SU-DHL-6 (cell line): ENCODE data around the gene TCF4.

ENCODE experiments used
- H2AFZ ChIP-seq: fragments of 200-600 bp; sonication (generic); 2 replicates; pipeline ENCODE4 v1.6.1; 2014; ENCODE audit warnings: low read depth, mild to moderate bottlenecking, moderate library complexity, mixed read lengths, antibody characterized with exemption, low read length; ENCODE audit not compliant: severe bottlenecking
- H3F3A ChIP-seq: fragments of 200-600 bp; shearing (Covaris generic); 2 replicates; pipeline ENCODE4 v1.6.0; 2016; ENCODE audit warnings: antibody characterized with exemption, mild to moderate bottlenecking; ENCODE audit not compliant: insufficient read depth
- H3K27ac ChIP-seq: fragments of 200-600 bp; sonication (generic); 2 replicates; pipeline ENCODE4 v1.5.1; 2016; ENCODE audit warnings: low read depth, mild to moderate bottlenecking, low read length, moderate library complexity, mixed read lengths
- H3K27me3 ChIP-seq: fragments of 200-600 bp; sonication (generic), shearing (Covaris generic); 2 replicates; pipeline ENCODE4 v1.6.0; 2014; ENCODE audit warnings: mild to moderate bottlenecking, low read length
- H3K36me3 ChIP-seq: fragments of 200-600 bp; sonication (generic); 2 replicates; pipeline ENCODE4 v1.6.1; 2014; ENCODE audit warnings: mild to moderate bottlenecking, low read length, mixed read lengths
- H3K4me2 ChIP-seq: fragments of 300-600, 200-600 bp; shearing (Covaris generic), sonication (generic); 2 replicates; pipeline ENCODE4 v1.6.0; 2014; ENCODE audit warnings: low read length, low read depth, mild to moderate bottlenecking; ENCODE audit not compliant: poor library complexity, severe bottlenecking
- H3K4me3 ChIP-seq: fragments of 200-600 bp; sonication (generic); 2 replicates; pipeline ENCODE4 v1.5.1; 2014; ENCODE audit warnings: antibody characterized with exemption, low read length, mild to moderate bottlenecking, mixed read lengths; ENCODE audit not compliant: insufficient read depth, poor library complexity, severe bottlenecking
- H3K79me2 ChIP-seq: fragments of 200-600 bp; sonication (generic); 2 replicates; pipeline ENCODE4 v1.6.1; 2014; ENCODE audit warnings: mild to moderate bottlenecking, low read length, moderate library complexity; ENCODE audit not compliant: insufficient read depth
- H3K9ac ChIP-seq: fragments of 200-600 bp; sonication (generic); 2 replicates; pipeline ENCODE4 v1.7.0; 2014; ENCODE audit warnings: mild to moderate bottlenecking, low read length
- H3K9me2 ChIP-seq: fragments of 200-600 bp; sonication (generic); replicated peaks from 2 replicates; pipeline ENCODE4 v1.6.1; 2014; ENCODE audit warnings: low read length; ENCODE audit not compliant: insufficient read depth
- H3K9me3 ChIP-seq: fragments of 200-600 bp; sonication (generic); 2 replicates; pipeline ENCODE4 v1.6.1; 2014; ENCODE audit warnings: low read length, mixed read lengths; ENCODE audit not compliant: insufficient read depth
- H4K20me1 ChIP-seq: fragments of 200-600 bp; sonication (generic); 2 replicates; pipeline ENCODE4 v1.6.1; 2014; ENCODE audit warnings: low read depth, mild to moderate bottlenecking, antibody characterized with exemption, low read length, moderate library complexity, mixed read lengths
- EZH2phosphoT487 ChIP-seq: fragments of 200-600 bp; sonication (generic), shearing (Covaris generic); conservative IDR thresholded peaks from 2 replicates; pipeline ENCODE4 v1.6.1; 2018; ENCODE audit warnings: mild to moderate bottlenecking, antibody characterized with exemption, low read length, moderate library complexity, mixed read lengths
- TF ChIP-seq, protein P1 (sequence below): fragments of 200-600 bp; sonication (generic); IDR thresholded peaks from one replicate; pipeline ENCODE4 v1.5.1; 2017; ENCODE audit warnings: antibody characterized with exemption, mild to moderate bottlenecking, low read length, moderate library complexity; ENCODE audit not compliant: insufficient read depth, poor library complexity, severe bottlenecking

TCF4 gene

DNA sequence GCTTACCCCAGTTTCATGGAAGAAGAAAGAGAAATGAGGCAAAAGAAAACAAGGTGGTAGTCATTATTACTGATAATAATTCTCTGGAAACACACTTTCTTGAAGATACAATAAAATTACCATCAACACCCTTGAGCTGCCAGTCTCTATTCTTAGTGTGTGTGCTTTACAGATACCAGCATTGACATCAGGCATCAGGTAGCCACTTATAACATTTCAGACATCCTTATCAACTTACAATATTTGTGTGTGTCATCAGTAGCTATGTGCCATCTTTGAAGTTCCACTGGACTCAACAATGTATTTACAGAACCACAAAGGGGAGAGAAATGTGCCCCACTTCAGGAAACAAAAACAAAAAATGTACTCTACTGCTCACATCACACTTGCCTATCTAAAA is 62.1 kb downstream of the TCF4 start:
- Histone ChIP-seq H3K4me2 (no peak overlapping the region), H3K4me3 (no peak overlapping the region), H3K36me3 (no peaks in the 10 kb centered on the region), H3K9me2 (no peaks in the 10 kb centered on the region), H3F3A (no peaks in the 10 kb centered on the region), H3K9me3 (no peaks in the 10 kb centered on the region), H3K79me2 (no peaks in the 10 kb centered on the region), H2AFZ (no peak overlapping the region), H4K20me1 (no peaks in the 10 kb centered on the region), H3K9ac (no peak overlapping the region), H3K27ac (no peak overlapping the region), H3K27me3 (no peaks in the 10 kb centered on the region)
- TF ChIP-seq, protein P1, sequence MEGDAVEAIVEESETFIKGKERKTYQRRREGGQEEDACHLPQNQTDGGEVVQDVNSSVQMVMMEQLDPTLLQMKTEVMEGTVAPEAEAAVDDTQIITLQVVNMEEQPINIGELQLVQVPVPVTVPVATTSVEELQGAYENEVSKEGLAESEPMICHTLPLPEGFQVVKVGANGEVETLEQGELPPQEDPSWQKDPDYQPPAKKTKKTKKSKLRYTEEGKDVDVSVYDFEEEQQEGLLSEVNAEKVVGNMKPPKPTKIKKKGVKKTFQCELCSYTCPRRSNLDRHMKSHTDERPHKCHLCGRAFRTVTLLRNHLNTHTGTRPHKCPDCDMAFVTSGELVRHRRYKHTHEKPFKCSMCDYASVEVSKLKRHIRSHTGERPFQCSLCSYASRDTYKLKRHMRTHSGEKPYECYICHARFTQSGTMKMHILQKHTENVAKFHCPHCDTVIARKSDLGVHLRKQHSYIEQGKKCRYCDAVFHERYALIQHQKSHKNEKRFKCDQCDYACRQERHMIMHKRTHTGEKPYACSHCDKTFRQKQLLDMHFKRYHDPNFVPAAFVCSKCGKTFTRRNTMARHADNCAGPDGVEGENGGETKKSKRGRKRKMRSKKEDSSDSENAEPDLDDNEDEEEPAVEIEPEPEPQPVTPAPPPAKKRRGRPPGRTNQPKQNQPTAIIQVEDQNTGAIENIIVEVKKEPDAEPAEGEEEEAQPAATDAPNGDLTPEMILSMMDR = no peak
- no peak for TF ChIP-seq EZH2phosphoT487

DNA sequence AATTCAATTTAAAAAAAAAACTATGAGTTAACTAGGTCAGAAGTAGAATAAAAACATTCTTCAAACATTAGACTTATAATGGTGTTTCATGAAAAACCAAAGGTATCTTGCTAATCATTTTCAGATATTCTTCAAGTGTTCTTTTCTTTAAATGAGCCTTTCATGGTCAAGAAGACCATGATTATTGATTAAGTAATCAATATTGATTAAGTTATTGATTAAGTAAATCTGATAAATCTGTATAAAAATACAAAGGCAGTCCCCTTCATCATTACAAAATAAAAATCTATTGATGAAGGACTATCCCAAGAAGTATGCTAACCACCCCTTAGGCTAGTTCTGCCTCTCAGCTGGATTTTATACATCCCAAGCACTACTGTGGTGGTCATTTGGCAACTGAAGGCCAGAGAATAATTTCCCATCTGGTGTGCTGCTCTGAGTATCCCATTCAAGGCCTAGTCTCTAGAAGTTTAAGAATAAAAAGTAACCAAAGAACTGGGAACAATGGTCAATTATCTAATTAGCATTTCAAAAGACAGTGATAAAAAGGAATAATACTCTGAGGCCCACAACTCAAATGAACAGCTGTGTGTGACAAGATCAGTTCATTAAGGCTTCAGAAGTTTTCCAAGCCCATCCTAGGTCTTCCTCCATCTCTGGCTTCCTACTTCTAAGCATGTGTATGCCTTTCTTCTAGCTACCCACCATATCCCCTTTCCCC is 63.5 kb downstream of the TCF4 start:
- Histone ChIP-seq H3K9me3 (no peaks in the 10 kb centered on the region), H3K4me3 (no peak overlapping the region), H4K20me1 (no peaks in the 10 kb centered on the region), H2AFZ (no peak overlapping the region), H3K79me2 (no peaks in the 10 kb centered on the region), H3K9ac (no peak overlapping the region), H3K27ac (no peak overlapping the region), H3K36me3 (no peaks in the 10 kb centered on the region), H3K9me2 (no peaks in the 10 kb centered on the region), H3F3A (no peaks in the 10 kb centered on the region), H3K4me2 (no peak overlapping the region), H3K27me3 (no peaks in the 10 kb centered on the region)
- TF ChIP-seq EZH2phosphoT487 = no peak
- TF ChIP-seq, protein P1 = no peak

GRCh38 chr18:55523001-55523400 is 65.0 kb downstream of the TCF4 start:
- H3K27me3 ChIP-seq = no peaks in the 10 kb centered on the region
- H3K36me3 ChIP-seq = no peaks in the 10 kb centered on the region
- no peak overlapping the region for H2AFZ ChIP-seq
- no peak overlapping the region for H3K4me3 ChIP-seq
- TF ChIP-seq, protein P1 = no peak
- TF ChIP-seq EZH2phosphoT487 = no peak
- no peaks in the 10 kb centered on the region for H3F3A ChIP-seq
- H3K9me3 ChIP-seq = no peaks in the 10 kb centered on the region
- H3K4me2 ChIP-seq = no peak overlapping the region
- no peak overlapping the region for H3K27ac ChIP-seq
- no peaks in the 10 kb centered on the region for H3K9me2 ChIP-seq
- no peaks in the 10 kb centered on the region for H4K20me1 ChIP-seq
- H3K79me2 ChIP-seq = no peaks in the 10 kb centered on the region
- H3K9ac ChIP-seq = no peak overlapping the region
